ENCODE data around the gene BUB1.
A peak's percentile ranks its signal among the peaks of the same experiment; 100 is the strongest.
"Not testable (repeated sequence)": the region's sequence is repeated elsewhere in the genome, so short reads cannot be mapped to it uniquely, and the experiment has no call there.

BUB1 gene

GRCh38 chr2:110677530-110678456 lies at the start of gene BUB1:
Gene BUB1, minus strand, starts transcription at chr2:110678063. Its CDS starts 68 bp downstream, at chr2:110677995.
- DNase-seq (ENCODE audit: low read depth, low spot score) = peak; percentile 99

DNA sequence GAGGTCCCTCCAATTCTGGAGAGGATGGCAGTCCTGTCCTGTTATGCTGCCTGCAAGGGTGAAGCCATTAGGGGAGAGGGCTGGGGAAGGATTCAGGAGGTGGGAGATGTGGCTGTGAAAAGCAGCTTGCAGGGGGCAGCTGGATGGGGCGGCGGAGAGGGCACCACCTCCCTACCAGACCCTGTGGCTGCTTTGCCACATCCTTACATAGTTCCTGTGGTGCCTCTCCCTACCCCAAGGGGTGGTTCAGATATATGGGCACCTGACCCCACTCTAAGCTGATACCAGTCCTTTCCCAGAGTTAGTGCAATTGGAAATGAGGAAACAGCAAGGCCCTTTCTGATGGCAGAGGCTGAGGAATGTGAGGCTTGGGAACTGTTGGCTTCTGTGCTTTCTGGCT lies 48.4 kb upstream of the BUB1 start:
- no peak for DNase-seq (ENCODE audit: low read depth, low spot score)

GRCh38 chr2:110725859-110726258 lies 48.0 kb upstream of the BUB1 start:
- DNase-seq (ENCODE audit: low read depth, low spot score) = no peak

- DNase-seq (ENCODE audit: low read depth, low spot score) = no peak
These were observed 47.5 kb upstream of the BUB1 start for GRCh38 chr2:110725370-110725769.

DNA sequence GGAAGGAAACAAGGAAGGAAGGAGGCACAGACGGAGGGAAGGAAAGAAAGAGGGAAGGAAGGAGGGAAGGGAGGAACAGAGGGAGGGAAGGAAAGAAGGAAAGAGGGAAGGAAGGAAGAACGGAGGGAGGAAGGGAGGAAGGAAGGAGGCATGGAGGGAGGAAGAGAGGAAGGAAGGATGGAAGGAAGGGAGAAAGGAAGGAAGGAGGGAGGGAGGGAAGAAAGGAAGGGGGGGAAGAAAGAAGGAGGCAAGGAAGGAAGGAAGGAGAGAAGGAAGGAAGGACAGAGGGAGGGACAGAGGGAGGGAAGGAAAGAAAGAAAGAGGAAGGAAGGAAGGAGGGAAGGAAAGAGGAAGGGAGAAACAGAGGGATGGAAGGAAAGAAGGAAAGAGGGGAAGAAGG lies 47.0 kb upstream of the BUB1 start:
- DNase-seq (ENCODE audit: low read depth, low spot score) = no peak

DNA sequence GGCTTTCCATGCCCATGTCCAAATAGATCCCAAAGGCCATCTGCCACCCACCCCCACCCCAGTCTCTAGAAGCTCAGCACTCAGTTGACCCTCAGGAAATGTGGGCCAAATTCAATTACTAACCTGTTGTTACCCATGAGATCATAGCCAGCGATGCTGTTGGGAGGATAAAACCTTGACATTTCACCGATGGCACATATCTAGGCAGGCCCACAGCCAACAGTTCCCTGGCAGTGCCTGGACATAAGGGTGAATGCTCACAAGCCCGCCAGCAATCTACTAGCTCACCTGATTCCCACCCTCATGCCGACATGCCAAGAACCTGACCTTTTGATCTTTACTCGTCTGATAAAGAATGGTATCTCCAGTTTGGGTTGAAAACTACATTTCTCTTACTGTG lies 42.7 kb upstream of the BUB1 start:
- no peak for DNase-seq (ENCODE audit: low read depth, low spot score)

GRCh38 chr2:110718990-110719389 lies 41.1 kb upstream of the BUB1 start:
- no peak for DNase-seq (ENCODE audit: low read depth, low spot score)

DNA sequence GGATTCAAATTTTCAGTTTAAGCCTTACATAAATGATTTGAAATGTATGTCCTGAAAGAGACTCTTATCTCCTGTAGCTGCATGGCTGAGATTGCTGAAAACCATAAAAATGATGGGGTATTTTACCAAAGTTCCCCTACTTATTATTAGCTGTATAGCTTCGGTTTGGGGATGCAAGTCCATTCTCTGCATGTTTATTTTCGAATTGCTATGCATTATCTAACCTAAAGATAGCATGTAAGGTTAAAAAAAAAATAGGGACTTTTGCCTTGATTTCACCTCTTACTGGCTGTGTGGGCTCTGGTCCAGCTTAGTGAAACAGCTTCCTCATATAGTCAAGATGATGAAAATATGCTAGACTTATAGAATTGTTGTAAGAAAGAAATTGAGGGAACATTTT lies 40.5 kb upstream of the BUB1 start:
- DNase-seq (ENCODE audit: low read depth, low spot score) = no peak

DNA sequence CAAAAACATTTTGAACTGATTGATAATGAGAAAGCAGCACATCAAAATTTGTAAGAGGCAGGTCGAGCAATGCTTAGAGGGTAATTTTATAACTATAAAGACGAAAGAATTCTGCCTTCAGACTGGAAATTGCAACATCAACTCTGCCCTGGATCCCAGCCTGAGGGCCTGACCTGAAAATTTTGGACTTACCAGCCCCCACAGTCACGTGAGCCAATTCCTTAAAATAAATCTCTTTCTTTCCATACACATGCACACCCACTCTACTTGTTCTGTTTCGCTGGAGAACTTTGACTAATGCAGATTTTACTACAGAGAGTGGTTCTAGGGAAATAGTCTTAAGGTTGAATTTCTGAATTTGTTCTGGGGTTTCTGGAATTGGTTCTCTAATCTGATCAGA lies 39.9 kb upstream of the BUB1 start:
- no peak for DNase-seq (ENCODE audit: low read depth, low spot score)

- DNase-seq (ENCODE audit: low read depth, low spot score) = no peak
These were observed 39.2 kb upstream of the BUB1 start for GRCh38 chr2:110716959-110717645.

DNA sequence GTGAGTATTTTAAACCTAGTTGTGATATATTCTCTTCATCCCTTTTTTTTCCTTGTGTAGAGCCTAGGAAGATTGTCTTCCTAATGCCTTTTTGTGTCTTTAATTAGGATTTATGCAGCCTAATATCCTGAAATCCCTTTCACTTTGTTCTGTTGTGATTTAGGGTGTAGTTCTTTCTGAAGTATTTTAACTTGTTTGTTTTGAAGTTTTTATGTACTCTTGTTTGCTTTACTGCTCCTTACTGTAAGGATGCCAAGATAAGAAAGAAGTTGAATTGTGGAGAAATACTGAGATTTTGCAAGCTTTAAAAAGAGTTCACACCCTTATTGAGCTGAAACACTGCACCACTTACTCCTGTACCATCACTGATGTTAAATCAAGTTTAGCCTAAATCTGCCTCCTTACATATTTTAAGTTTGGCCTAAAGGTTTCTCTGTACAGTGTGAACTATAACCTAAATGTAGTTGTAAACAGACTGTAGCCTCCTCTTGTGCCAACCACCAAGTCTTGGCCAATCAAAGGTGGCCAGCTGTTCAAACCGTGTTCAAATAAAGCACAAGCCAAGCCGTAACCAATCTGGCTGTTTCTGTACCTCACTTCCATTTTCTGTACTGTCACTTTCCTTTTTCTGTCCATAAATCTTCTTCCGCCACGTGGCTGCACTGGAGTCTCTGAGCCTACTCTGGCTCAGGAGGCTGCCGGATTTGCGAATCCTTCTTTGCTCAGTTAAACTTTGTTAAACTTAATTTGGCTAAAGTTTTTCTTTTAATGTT lies 36.8 kb upstream of the BUB1 start:
- DNase-seq (ENCODE audit: low read depth, low spot score) = no peak

DNA sequence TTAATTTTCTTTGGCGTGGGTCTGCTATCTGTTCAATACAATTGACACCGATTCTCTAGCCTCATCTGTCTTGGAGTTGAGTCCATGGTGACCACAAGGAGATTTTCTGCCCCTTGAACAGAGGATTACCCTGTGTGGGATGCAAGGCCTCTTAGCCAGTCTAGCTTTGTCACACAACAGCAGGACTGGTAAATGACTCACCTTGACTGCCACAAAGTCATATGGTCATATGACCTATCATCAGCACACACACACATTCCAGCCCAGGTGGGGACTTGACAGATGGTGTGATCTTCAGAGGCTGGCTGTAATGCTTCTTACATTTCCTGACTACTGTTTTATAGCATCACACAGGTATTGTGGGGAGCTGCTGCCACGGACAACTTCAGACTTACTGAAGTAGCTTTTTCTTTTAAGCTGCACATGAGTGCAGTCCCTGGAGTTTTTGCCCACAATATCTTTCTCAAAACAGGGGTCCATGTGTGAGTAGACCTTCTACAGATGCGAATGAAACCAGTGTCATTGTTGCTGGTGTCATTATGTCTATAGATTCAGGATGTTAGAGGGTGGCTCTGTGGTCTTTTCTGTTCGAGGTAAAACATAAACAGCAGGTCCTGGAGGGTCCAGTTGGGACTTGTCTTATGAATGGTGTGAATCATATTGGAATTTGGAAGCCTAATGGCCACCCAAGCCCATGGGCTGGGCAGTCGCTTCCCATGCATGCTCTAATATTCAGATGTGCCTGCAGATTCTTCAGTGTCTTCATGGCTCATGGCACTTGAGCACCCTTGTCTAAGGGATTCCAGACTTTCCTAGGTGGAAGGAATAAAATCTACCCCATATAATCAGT lies 35.9 kb upstream of the BUB1 start:
- DNase-seq (ENCODE audit: low read depth, low spot score) = no peak

- DNase-seq (ENCODE audit: low read depth, low spot score) = no peak
These were observed 34.9 kb upstream of the BUB1 start for GRCh38 chr2:110712737-110713136.

DNA sequence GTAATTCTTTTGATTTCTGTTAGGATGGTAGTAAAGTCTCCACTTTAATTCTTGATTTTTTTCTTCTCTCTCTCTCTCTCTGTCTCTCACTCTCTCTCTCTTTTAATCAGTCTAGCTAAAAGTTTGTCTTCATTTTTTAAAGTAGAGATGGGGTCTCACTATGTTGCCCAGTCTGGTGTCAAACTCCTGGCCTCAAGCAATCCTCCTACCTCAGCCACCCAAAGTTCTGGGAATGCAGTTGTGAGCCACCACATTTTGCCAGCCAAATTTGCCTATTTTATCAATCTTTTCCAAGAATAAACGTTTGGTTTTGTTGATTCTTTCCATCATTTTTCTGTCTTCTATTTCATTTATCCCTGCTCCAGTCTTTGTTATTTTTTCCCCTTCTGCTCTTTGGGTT lies 30.6 kb upstream of the BUB1 start:
- no peak for DNase-seq (ENCODE audit: low read depth, low spot score)

GRCh38 chr2:110707386-110707965 lies 29.6 kb upstream of the BUB1 start:
- no peak for DNase-seq (ENCODE audit: low read depth, low spot score)

GRCh38 chr2:110702514-110703380 lies 24.9 kb upstream of the BUB1 start:
- no peak for DNase-seq (ENCODE audit: low read depth, low spot score)

DNA sequence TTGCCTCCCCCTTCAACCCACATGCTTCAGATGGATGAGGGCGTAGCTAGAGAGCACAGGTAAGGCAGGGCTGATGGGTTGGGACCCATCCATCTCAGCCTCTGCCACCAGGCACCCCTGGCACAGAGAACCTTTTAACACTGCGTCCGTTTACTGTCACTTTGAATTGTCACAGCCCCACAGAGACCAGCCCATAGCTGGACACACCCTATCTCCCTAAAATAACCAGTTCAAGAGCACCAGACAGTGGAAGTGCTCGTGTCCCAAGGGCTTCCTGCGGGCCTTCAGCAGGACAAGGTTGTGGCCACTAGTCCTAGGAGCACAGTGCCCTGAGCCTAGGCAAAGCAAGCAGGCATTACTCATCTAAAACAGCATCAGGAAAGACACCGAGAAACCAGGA lies 20.4 kb upstream of the BUB1 start:
- DNase-seq (ENCODE audit: low read depth, low spot score) = not testable (repeated sequence)

DNA sequence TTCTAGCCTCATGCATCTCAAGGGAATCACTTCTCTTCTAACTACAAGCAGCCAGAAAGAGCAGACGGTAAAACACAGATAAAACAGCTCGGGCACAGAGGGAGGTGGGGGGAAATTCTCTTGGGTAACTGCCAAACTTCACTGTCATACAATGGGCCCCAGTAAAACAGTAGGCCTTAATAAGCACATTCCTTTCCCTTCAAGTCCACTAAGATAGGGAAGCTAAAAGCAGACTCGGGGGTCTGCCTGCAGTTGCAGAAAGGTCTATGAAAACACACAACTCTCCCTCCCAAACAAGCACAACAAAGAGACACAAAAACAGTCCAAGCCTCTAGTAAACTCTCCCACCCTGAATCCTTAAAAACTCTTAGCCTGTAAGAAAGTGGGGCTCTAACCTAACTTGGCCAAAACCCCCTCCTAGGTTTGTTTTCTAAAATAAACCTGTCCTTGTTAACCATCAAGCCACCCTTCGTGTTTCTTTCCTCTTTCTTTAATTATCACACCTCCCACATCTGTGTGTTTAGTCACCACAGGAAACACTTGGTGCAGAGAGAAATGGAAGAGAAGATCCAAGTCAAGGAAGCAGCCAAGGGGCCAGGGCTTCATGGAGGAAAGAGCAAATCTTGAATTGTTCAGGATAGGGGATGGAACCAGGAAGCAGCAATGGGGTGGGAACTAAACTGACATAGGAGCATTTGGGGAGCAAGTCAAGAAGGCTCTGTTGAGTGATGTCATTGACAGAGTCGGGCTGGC lies 17.5 kb upstream of the BUB1 start:
- peak; percentile 45 for DNase-seq (ENCODE audit: low read depth, low spot score)

GRCh38 chr2:110691612-110692258 lies 13.9 kb upstream of the BUB1 start:
- DNase-seq (ENCODE audit: low read depth, low spot score) = no peak

All from astrocyte of the hippocampus (primary cell).